Transverse colon (tissue), 4 donors: Measurements from ENCODE around the gene C9orf85. TPM values are rescaled to one million over a fixed set of nuclear protein-coding genes. Genes with fewer than 3 reads are reported as not detected.
A peak's percentile ranks its signal among the peaks of the same experiment; 100 is the strongest.

Source experiments
- DNase-seq: peaks from one replicate; pipeline ENCODE4 v3.0.0-alpha.2; 2019
- H3K27ac ChIP-seq, 4 donors: fragments of 200-600 bp; sonication (generic); 2 replicates each; pipeline ENCODE4 v1.5.1; 2016 to 2018; ENCODE audit warnings: inconsistent platforms in 4 of 4
- H3K27me3 ChIP-seq: fragments of 200-600 bp; sonication (generic); 2 replicates; pipeline ENCODE4 v1.5.1; 2017; ENCODE audit warnings: inconsistent platforms
- H3K36me3 ChIP-seq, 4 donors: fragments of 200-600 bp; sonication (generic); 2 replicates each; pipeline ENCODE4 v1.5.1; 2017 to 2019; ENCODE audit warnings: inconsistent platforms in 4 of 4
- H3K4me1 ChIP-seq, 4 donors: fragments of 200-600 bp; sonication (generic); 2 replicates each; pipeline ENCODE4 v1.5.1; 2017 to 2020; ENCODE audit warnings: inconsistent platforms in 4 of 4
- H3K4me3 ChIP-seq, 4 donors: fragments of 200-600 bp; sonication (generic); 1 replicate in 1 of 4; 2 replicates in 3 of 4; pipeline versions ENCODE4 v1.5.1 to v1.6.1; 2017 to 2019; ENCODE audit warnings: inconsistent platforms in 4 of 4
- H3K9me3 ChIP-seq, 2 donors: fragments of 200-600 bp; sonication (generic); 2 replicates each; pipeline ENCODE4 v1.5.1; 2017 to 2019; ENCODE audit warnings: inconsistent platforms in 2 of 2
- EP300 ChIP-seq: sonication (generic); formaldehyde crosslinking; IDR thresholded peaks from one replicate; pipeline ENCODE4 v1.6.1; 2017; ENCODE audit warnings: antibody characterized with exemption, low read depth
- POLR2A ChIP-seq: fragments of 450-650 bp; IDR thresholded peaks from one replicate; pipeline ENCODE4 v1.6.1; 2016; ENCODE audit warnings: antibody characterized with exemption, mild to moderate bottlenecking, moderate library complexity
- POLR2AphosphoS5 ChIP-seq, 3 donors: sonication (generic); formaldehyde crosslinking; IDR thresholded peaks; one replicate each; pipeline ENCODE4 v1.6.1; 2016; ENCODE audit warnings: antibody characterized with exemption in 3 of 3
- WGBS, 2 donors: methylation state at CpG; one replicate each; pipeline ENCODE4 v1.1.5; 2018; ENCODE audit warnings: low coverage in 1 of 2; 5-methylcytosine and 5-hydroxymethylcytosine counted together
- in situ Hi-C, 4 donors: fragments of 200-750 bp; cut with MboI; loops; one replicate each; pipeline versions ENCODE4 v1.15.0 to v1.15.1; 2017; ENCODE audit warnings: low sequenced_read_pairs in 3 of 4, low pct_ligation_motif_present in 1 of 4, low pct_unique_long_range_greater_than_20kb in 1 of 4
- intact Hi-C: fragments of 100-400 bp; cut with DNase I; formaldehyde crosslinking; loops from one replicate; pipeline ENCODE4 v1.15.1; 2023; ENCODE audit warnings: low total_unique reads
- total RNA-seq, 4 donors: library from RNA; depleted of rRNA; stranded (reverse); fragments of >200 nt; gene quantifications; one replicate each; pipeline ENCODE4 v1.1.0, GENCODE V29; 2016
- TF ChIP-seq, protein P1 (sequence below), 5 experiments: fragments of 200-600 bp in 3 of 5; fragments of 450-650 bp in 2 of 5; sonication (generic) in 3 of 5; IDR thresholded peaks; 1 replicate in 2 of 5; 2 replicates in 3 of 5; pipeline ENCODE4 v1.5.1; 2016 to 2017; ENCODE audit warnings: antibody characterized with exemption in 5 of 5, inconsistent platforms in 3 of 5, mild to moderate bottlenecking in 2 of 5, moderate library complexity in 1 of 5

C9orf85 gene
- total RNA-seq, 4 donors from 2014 or later: 3.0 to 14.9 (median 9.8) TPM

DNA sequence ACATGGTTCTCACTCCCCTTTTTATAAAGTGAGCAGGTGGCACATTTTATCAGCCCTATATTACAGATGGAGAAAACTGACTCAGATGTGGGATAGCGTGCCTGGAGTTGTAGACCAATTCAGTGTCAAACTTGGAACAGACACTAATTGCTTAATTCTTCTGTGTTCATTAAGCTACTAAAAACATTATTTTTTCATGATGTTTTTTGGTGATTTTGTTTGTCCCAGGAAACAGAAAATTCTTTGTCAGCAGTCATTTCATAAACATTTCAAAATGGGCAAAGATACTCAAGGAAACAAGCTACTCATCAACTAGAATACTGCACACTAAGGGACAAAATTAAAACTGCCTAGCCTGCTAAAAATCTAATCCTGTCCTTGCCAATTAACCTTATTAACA is 2.6 kb upstream of the C9orf85 start:
- H3K36me3 ChIP-seq: no peaks in the 10 kb centered on the region
- 30 to 58% methylated on average over 1 of the region's 1 CpG for WGBS, 2 donors
- H3K9me3 ChIP-seq: no peaks in the 10 kb centered on the region
- intact Hi-C loops: no loop called here
- H3K4me1 ChIP-seq: peaks cover 16 to 51% (median 28%) of the 10 kb centered on the region in 4 donors
- no peak for TF ChIP-seq EP300
- TF ChIP-seq, protein P1, sequence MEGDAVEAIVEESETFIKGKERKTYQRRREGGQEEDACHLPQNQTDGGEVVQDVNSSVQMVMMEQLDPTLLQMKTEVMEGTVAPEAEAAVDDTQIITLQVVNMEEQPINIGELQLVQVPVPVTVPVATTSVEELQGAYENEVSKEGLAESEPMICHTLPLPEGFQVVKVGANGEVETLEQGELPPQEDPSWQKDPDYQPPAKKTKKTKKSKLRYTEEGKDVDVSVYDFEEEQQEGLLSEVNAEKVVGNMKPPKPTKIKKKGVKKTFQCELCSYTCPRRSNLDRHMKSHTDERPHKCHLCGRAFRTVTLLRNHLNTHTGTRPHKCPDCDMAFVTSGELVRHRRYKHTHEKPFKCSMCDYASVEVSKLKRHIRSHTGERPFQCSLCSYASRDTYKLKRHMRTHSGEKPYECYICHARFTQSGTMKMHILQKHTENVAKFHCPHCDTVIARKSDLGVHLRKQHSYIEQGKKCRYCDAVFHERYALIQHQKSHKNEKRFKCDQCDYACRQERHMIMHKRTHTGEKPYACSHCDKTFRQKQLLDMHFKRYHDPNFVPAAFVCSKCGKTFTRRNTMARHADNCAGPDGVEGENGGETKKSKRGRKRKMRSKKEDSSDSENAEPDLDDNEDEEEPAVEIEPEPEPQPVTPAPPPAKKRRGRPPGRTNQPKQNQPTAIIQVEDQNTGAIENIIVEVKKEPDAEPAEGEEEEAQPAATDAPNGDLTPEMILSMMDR (IDR thresholded peaks at IDR 0.05): no peak
- no peak for TF ChIP-seq POLR2A
- no peak for TF ChIP-seq POLR2AphosphoS5 (IDR thresholded peaks at IDR 0.05)
- H3K4me3 ChIP-seq: peak overlapping the region in 2 of 4 donors; percentile 96 to 97
- H3K27ac ChIP-seq: peak overlapping the region in 1 of 4 donors; percentile 97
- H3K27me3 ChIP-seq: no peaks in the 10 kb centered on the region
- in situ Hi-C loops: no loop called here
- no peak for DNase-seq

- in situ Hi-C loops: no loop called here
- intact Hi-C loops: no loop called here
- no peaks in the 10 kb centered on the region for H3K9me3 ChIP-seq
Observed at GRCh38 chr9:71909887-71910649, 1.4 kb upstream of the C9orf85 start.

GRCh38 chr9:71910650-71911060 is 784 bp upstream of the C9orf85 start:
- peak overlapping the region; percentile 82 to 97 (median 92) for H3K4me3 ChIP-seq
- in situ Hi-C loops (no loop called here), intact Hi-C loops (no loop called here)
- no peak for TF ChIP-seq POLR2AphosphoS5 (IDR thresholded peaks at IDR 0.05)
- no peak for TF ChIP-seq EP300
- TF ChIP-seq, protein P1 (IDR thresholded peaks at IDR 0.05): no peak
- no peak for TF ChIP-seq POLR2A
- H3K36me3 ChIP-seq: no peaks in the 10 kb centered on the region
- WGBS, 2 donors: 0% methylated on average over 32 of the region's 56 CpGs; no CpG with 5 or more reads in 1 of the 2 donors
- no peaks in the 10 kb centered on the region for H3K27me3 ChIP-seq
- no peaks in the 10 kb centered on the region for H3K9me3 ChIP-seq
- H3K4me1 ChIP-seq: peaks cover 16 to 52% (median 28%) of the 10 kb centered on the region in 4 donors
- peak overlapping the region; percentile 95 to 99 (median 98) for H3K27ac ChIP-seq
- no peak for DNase-seq

More at GRCh38 chr9:71909887-71910649, 1.4 kb upstream of the C9orf85 start:
- H3K27me3 ChIP-seq: no peaks in the 10 kb centered on the region
- no peak for TF ChIP-seq EP300
- peak overlapping the region; percentile 95 to 99 (median 98) for H3K27ac ChIP-seq
- 0 to 2% methylated on average over 4 to 47 of the region's 47 CpGs for WGBS, 2 donors
- no peaks in the 10 kb centered on the region for H3K36me3 ChIP-seq
- peak; percentile 68 for DNase-seq
- peak overlapping the region; percentile 82 to 97 (median 92) for H3K4me3 ChIP-seq
- peaks cover 16 to 48% (median 28%) of the 10 kb centered on the region in 4 donors for H3K4me1 ChIP-seq

- Histone ChIP-seq H3K4me1 (peaks cover 16 to 56% (median 29%) of the 10 kb centered on the region in 4 donors), H3K27ac (peak overlapping the region; percentile 95 to 99 (median 98)), H3K36me3 (no peaks in the 10 kb centered on the region), H3K9me3 (no peaks in the 10 kb centered on the region), H3K4me3 (peak overlapping the region; percentile 39 to 97 (median 92)), H3K27me3 (no peaks in the 10 kb centered on the region)
- intact Hi-C loops (no loop called here), in situ Hi-C loops (no loop called here)
- WGBS, 2 donors: 0 to 4% methylated on average over 4 to 9 of the region's 9 CpGs
- no peak for TF ChIP-seq POLR2A
- no peak for TF ChIP-seq POLR2AphosphoS5 (IDR thresholded peaks at IDR 0.05)
- TF ChIP-seq, protein P1 (IDR thresholded peaks at IDR 0.05): no peak
- no peak for TF ChIP-seq EP300
- DNase-seq: no peak
Observed at GRCh38 chr9:71911908-71912335, 483 bp downstream of the C9orf85 start.
